NB4 (cell line): ENCODE results near the gene MIGA2.

Experiments
- DNase-seq: peaks from one replicate; pipeline ENCODE4 v3.0.0; 2010; ENCODE audit warnings: low read depth
- H3K4me3 ChIP-seq: one replicate; pipeline ENCODE4 v1.5.1; 2011; ENCODE audit warnings: mild to moderate bottlenecking, low read depth, low read length, moderate library complexity
- MYC ChIP-seq: IDR thresholded peaks from 2 replicates; pipeline ENCODE4 v1.6.1; 2011; ENCODE audit warnings: low read depth, low read length
- POLR2A ChIP-seq: IDR thresholded peaks from 2 replicates; pipeline ENCODE4 v1.6.1; 2011; ENCODE audit warnings: mild to moderate bottlenecking; ENCODE audit not compliant: insufficient read length; ENCODE audit errors: extremely low read depth
- TF ChIP-seq, protein P1 (sequence below): IDR thresholded peaks from one replicate; pipeline ENCODE4 v1.5.1; 2012; ENCODE audit warnings: low read depth, low read length
- TF ChIP-seq, protein P2 (sequence below): IDR thresholded peaks from 2 replicates; pipeline ENCODE4 v1.6.1; 2011; ENCODE audit warnings: low read depth, low read length

Gene MIGA2

DNA sequence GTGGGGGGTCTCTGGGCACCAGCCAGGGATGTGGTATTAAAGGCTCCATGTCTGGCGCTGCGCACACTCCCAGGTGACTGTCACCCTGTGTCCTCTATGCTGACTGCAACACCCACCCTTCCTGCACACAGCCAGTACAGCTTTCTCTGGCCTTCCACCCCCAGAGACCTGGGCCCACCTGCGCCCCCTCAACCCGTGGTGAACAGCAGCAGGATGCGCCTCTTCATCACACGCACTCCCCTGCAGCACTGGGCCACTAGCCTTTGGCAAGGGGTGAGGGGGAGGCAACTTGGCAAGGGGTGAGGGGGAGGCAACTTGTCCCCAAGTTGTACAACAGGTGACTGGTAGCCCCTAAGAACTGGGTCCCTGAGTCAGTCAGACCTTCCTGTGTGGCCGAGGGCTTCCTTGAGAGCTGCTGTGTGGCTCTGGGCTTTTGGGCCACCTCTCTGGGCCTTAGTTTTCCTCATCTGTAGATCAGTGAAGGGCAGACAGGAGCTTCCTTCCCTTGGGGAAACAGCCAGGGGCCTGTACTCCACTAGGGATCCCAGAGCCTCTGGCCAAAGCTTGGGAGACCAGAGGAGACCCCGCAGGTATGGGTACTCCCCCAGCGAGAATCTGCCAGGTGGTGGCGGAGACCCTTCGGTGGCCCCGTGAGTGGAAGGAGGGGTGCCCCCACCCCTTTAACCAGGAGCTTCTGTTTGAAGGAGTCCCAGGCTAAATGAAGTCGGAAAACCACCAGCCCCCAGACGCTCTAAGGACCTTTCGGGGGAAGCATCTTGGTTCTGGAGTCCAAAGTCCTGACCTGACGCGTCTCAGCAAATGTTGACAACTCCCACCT is 69.7 kb downstream of the MIGA2 start:
- H3K4me3 ChIP-seq, result no peak overlapping the region
- TF ChIP-seq MYC, result no peak
- TF ChIP-seq, protein P1, sequence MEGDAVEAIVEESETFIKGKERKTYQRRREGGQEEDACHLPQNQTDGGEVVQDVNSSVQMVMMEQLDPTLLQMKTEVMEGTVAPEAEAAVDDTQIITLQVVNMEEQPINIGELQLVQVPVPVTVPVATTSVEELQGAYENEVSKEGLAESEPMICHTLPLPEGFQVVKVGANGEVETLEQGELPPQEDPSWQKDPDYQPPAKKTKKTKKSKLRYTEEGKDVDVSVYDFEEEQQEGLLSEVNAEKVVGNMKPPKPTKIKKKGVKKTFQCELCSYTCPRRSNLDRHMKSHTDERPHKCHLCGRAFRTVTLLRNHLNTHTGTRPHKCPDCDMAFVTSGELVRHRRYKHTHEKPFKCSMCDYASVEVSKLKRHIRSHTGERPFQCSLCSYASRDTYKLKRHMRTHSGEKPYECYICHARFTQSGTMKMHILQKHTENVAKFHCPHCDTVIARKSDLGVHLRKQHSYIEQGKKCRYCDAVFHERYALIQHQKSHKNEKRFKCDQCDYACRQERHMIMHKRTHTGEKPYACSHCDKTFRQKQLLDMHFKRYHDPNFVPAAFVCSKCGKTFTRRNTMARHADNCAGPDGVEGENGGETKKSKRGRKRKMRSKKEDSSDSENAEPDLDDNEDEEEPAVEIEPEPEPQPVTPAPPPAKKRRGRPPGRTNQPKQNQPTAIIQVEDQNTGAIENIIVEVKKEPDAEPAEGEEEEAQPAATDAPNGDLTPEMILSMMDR, result no peak
- no peak for DNase-seq

DNA sequence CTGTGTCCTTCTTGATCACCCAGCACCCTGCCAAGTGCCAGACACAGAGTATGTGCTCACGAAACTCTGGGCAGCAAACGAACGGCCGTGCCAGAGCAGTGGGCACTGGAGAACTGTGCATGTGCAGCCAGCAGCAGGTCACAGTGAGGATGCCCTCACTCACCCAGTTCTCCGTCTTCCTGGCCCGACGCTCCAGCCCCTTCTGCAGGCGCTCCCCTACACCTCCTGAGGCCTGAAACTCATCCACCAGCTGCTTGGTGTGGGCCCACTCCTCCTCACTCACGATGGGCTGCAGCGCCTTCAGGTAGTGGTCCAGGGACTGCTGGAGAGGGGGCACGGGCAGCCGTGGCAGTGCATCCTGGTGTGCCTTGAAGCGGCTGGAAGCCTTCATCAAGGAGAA is 71.2 kb downstream of the MIGA2 start:
- TF ChIP-seq POLR2A, result no peak
- TF ChIP-seq, protein P2, sequence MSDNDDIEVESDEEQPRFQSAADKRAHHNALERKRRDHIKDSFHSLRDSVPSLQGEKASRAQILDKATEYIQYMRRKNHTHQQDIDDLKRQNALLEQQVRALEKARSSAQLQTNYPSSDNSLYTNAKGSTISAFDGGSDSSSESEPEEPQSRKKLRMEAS, result no peak
- no peak for TF ChIP-seq MYC
- TF ChIP-seq, protein P1, result no peak
- no peak overlapping the region for H3K4me3 ChIP-seq
- no peak for DNase-seq

DNA sequence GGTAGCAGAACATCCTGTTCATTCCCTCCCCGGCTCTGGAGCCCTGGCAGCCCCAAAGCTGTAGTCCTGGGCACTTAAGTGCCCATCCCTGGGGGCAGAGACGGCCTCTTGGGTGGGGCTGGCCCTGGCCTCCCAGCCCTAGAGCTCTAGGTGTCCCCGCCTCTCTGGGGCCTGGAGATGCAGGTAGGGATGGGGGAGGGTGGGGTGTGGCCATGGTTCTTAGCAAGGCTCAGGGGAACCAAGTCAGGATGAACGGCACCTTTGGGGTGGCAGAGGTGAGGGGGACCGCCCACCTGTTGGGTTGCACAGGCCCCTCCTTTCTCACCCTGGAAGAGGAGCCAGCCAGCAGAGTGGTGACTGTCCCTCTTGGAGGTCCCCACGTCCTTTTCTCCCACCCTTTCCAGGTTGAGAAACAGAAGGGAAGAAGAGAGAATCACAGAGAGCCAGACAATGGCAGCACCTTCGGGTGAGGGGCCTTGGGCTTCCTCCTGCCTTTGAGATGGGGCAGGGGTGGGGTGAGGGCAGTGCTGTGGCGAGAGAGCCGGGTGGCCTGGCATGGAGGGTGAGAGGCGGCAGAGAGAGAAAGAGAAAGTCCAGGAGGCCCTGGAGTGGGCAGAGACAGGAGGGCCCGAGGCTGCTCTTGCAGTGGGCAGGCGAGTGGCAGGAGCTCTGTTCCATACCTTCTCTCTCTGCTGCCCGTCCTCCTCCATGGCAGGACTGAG is 71.8 kb downstream of the MIGA2 start:
- DNase-seq, result no peak
- TF ChIP-seq POLR2A, result no peak
- TF ChIP-seq MYC, result no peak
- H3K4me3 ChIP-seq, result no peak overlapping the region

DNA sequence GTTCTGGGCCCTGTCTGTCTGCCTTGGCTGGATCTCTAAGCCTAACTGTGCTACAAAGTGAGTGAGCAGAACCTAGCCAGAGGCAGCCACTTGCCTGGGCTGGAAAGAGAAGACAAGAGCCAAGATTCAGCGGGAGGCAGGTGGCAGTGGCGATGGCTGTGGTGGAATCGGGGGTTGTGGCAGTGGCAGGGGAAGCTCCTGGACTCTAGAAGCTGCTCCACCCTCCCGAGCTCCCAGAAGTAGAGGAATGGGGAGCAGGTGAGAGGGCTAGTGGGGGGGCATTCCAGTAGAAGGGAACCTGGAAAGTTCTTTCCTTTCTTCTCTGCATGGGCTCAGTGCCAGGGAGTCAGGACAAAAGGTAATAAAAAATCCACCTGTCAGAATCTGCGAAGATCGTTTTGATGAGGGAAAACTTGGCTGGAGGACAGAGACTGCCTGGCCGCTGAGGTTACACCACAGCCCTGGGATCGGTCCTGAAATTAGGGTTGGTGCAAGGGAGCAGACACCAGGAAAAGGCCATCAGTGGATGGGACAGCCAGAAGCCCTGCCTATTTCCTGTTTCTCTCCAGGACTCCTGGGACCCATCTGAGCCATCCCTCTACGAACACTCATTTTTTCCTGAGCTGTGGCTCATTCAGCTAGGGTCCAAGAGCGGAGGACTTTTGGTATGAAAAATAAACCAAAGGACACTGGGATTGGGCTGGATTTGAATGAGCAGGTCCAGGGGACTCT is 72.5 kb downstream of the MIGA2 start:
- no peak for TF ChIP-seq MYC
- TF ChIP-seq, protein P1, result no peak
- TF ChIP-seq, protein P2, result no peak
- no peak overlapping the region for H3K4me3 ChIP-seq
- DNase-seq, result no peak

DNA sequence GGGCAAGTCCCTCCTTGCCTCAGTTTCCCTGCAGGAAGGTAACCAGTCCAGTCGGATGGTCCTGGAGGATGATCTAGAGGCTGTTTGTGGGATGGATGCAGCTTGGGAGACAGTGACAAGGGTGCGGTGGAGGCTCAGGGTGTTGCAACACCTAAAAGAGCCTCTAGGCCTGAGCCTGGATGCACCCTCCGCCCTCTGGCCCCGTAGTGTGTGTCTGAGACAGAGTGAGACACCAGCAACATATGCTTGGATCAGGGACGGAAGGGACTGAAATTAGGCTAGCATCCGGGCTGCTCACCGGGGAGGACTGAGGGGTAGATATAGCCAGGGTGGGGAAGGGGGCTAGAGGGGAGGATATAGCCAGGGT is 73.1 kb downstream of the MIGA2 start:
- no peak overlapping the region for H3K4me3 ChIP-seq
- DNase-seq, result peak; percentile 86
- TF ChIP-seq, protein P1, result no peak
- TF ChIP-seq, protein P2, result no peak
- no peak for TF ChIP-seq POLR2A

DNA sequence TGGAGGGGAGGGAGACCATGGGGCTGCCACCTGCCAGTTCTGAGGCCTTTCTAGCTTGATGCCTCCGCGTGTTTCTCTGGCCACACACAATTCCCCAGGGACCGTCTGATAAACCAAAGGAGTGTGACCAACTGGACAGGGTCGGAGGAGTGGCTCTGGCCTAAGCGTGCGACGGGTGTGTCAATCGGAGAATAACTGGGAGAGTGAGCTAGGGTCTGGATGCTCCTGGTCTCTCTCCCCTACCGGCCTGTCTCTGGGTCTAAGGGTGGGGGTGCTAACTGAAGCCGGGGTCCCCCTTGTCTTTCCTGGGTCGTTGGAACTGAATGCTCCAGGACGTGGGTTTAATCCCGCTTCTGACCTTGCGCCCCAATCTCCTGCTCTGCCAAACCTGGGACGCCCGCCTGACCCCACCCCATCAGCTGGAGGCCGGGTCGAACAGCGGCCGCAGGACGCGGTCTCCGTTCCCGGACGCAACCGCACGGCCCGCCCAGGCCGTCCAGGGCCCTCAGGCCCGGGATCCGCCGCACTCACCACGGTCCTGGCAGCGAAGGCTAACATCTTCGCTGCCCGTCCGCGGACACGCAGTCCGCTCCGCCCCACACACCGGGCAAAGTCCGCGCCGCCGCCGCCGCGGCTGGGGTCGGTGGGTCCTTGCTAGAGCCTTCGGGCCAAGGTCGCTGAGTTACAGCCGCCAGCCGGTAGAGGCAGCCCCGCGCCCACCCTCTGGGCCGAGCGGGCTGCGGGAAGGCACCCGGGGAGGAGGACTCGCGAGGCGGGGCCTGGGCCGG is 73.7 kb downstream of the MIGA2 start:
- TF ChIP-seq POLR2A (no peak), MYC (no peak)
- TF ChIP-seq, protein P1, result no peak
- TF ChIP-seq, protein P2, result no peak
- peak; percentile 48 for DNase-seq
- peak overlapping the region; percentile 61 for H3K4me3 ChIP-seq
